HG03196 (cell line): ENCODE results near the gene CCR7.

Experiments used
- ATAC-seq: cut with Tn5 transposase; IDR thresholded peaks from one replicate; pipeline ENCODE4 v1.9.1; 2021; ENCODE audit not compliant: unreplicated experiment

The CCR7 gene

GRCh38 chr17:40538019-40538935 lies 27.0 kb downstream of the CCR7 start:
- no peak for ATAC-seq

GRCh38 chr17:40536295-40537171 lies 28.7 kb downstream of the CCR7 start:
- no peak for ATAC-seq

GRCh38 chr17:40535924-40536294 lies 29.4 kb downstream of the CCR7 start:
- ATAC-seq: no peak

GRCh38 chr17:40535438-40535837 lies 29.8 kb downstream of the CCR7 start:
- ATAC-seq: no peak

GRCh38 chr17:40534371-40535189 lies 30.7 kb downstream of the CCR7 start:
- ATAC-seq: no peak

GRCh38 chr17:40533896-40534295 lies 31.4 kb downstream of the CCR7 start:
- no peak for ATAC-seq

GRCh38 chr17:40532520-40533253 lies 32.6 kb downstream of the CCR7 start:
- no peak for ATAC-seq

GRCh38 chr17:40531051-40531991 lies 34.0 kb downstream of the CCR7 start:
- no peak for ATAC-seq

GRCh38 chr17:40530531-40530994 lies 34.7 kb downstream of the CCR7 start:
- no peak for ATAC-seq

GRCh38 chr17:40529991-40530390 lies 35.3 kb downstream of the CCR7 start:
- ATAC-seq: no peak

- no peak for ATAC-seq
Observed at GRCh38 chr17:40528692-40529417, 36.4 kb downstream of the CCR7 start.

GRCh38 chr17:40526668-40527067 lies 38.6 kb downstream of the CCR7 start:
- ATAC-seq: no peak

- ATAC-seq: no peak
Observed at GRCh38 chr17:40525294-40525693, 40.0 kb downstream of the CCR7 start.

- no peak for ATAC-seq
Observed at GRCh38 chr17:40524243-40524965, 40.9 kb downstream of the CCR7 start.

- no peak for ATAC-seq
Observed at GRCh38 chr17:40522961-40523310, 42.3 kb downstream of the CCR7 start.

- no peak for ATAC-seq
Observed at GRCh38 chr17:40522250-40522960, 42.9 kb downstream of the CCR7 start.

GRCh38 chr17:40520991-40521453 lies 44.2 kb downstream of the CCR7 start:
- ATAC-seq: no peak
